K562 (cell line): Measurements from ENCODE around the gene IFT27.

Experiments
- ESRRA ChIP-seq: fragments of 450-650 bp; IDR thresholded peaks from 2 replicates; pipeline ENCODE4 v1.6.1; 2014; ENCODE audit warnings: low read depth, mild to moderate bottlenecking, moderate library complexity, borderline replicate concordance
- TF ChIP-seq, protein P1 (sequence below), 3 experiments: IDR thresholded peaks in 2 of 3; conservative IDR thresholded peaks in 1 of 3; 2 replicates each; pipeline ENCODE4 v1.5.1; 2011 to 2012; ENCODE audit warnings: low read length in 3 of 3, mild to moderate bottlenecking in 3 of 3, control low read depth in 2 of 3, improper control_type of control experiment in 1 of 3, inconsistent platforms in 1 of 3, low read depth in 1 of 3, mixed read lengths in 1 of 3, moderate library complexity in 1 of 3; ENCODE audit not compliant: insufficient read depth in 2 of 3

DNA sequence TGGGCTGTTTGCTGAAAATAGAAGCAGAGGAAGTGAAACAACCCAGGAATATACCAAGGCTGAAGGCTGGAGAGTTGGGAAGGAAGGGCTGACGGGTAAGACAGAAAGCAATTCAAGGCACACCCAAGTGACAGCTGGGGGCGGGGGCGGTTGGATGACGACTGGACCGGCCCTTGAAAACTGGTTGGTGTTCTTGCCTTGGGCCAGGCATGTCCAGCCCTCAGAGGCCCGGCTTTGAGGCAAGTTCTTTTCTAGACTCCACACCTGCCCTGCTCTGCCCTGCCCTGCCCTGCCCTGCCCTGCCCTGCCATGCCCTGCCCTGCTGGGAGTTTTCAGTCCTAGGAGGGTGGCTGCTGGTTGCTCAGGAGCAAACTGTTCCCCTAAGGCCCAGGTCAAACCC lies 38.1 kb downstream of the IFT27 start:
- TF ChIP-seq, protein P1, sequence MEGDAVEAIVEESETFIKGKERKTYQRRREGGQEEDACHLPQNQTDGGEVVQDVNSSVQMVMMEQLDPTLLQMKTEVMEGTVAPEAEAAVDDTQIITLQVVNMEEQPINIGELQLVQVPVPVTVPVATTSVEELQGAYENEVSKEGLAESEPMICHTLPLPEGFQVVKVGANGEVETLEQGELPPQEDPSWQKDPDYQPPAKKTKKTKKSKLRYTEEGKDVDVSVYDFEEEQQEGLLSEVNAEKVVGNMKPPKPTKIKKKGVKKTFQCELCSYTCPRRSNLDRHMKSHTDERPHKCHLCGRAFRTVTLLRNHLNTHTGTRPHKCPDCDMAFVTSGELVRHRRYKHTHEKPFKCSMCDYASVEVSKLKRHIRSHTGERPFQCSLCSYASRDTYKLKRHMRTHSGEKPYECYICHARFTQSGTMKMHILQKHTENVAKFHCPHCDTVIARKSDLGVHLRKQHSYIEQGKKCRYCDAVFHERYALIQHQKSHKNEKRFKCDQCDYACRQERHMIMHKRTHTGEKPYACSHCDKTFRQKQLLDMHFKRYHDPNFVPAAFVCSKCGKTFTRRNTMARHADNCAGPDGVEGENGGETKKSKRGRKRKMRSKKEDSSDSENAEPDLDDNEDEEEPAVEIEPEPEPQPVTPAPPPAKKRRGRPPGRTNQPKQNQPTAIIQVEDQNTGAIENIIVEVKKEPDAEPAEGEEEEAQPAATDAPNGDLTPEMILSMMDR (IDR thresholded peaks at IDR 0.05 in 2 of 3, conservative IDR thresholded peaks at IDR 0.05 in 1 of 3; ENCODE audit: insufficient read depth in 2 of 3, low read depth in 1 of 3, low read length in 3 of 3), result no peak
- TF ChIP-seq ESRRA, result no peak
